ENCODE results near the gene PLGRKT.
A peak's percentile ranks its signal among the peaks of the same experiment; 100 is the strongest.
"Not testable (repeated sequence)": the region's sequence is repeated elsewhere in the genome, so short reads cannot be mapped to it uniquely, and the experiment has no call there.

The PLGRKT gene

GRCh38 chr9:5440426-5440825 lies 2.7 kb upstream of the PLGRKT start:
- no peak for DNase-seq (ENCODE audit: low read depth, low spot score)
- in situ Hi-C loops (cut with HindIII; ENCODE audit: low sequenced_read_pairs) = no loop called here
- H3K4me3 ChIP-seq (ENCODE audit: low read depth, low read length) = no peak overlapping the region
- no peak for TF ChIP-seq CTCF (IDR thresholded peaks at IDR 0.05; ENCODE audit: low read depth, low read length)

- no peak for TF ChIP-seq CTCF (IDR thresholded peaks at IDR 0.05; ENCODE audit: low read depth, low read length)
- peak; percentile 53 for DNase-seq (ENCODE audit: low read depth, low spot score)
- peak overlapping the region; percentile 76 for H3K4me3 ChIP-seq (ENCODE audit: low read depth, low read length)
- in situ Hi-C loops (cut with HindIII; ENCODE audit: low sequenced_read_pairs) = no loop called here
Observed at GRCh38 chr9:5438301-5439162, 807 bp upstream of the PLGRKT start.

DNA sequence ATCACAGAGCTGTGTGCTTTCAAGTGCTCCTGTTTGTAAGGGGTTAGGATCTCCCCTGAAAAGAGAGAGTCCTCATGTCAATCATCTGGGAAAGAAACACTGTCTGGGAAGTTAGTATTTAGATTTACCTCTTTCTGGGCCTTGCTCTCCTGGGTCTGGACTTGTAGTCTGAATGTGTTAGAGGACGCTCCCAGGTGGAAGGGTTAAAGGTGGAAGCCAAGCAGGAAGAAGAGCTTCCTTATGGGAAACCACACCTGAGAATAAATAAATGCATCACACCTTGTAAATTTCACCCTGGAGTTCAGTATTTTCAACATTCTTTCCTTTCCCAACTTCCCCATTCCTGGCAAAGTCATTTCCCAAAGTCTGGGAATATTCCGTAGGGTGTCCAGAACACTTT lies 1.3 kb downstream of the PLGRKT start:
- DNase-seq (ENCODE audit: low read depth, low spot score) = no peak
- H3K4me3 ChIP-seq (ENCODE audit: low read depth, low read length) = no peak overlapping the region
- in situ Hi-C loops (cut with HindIII; ENCODE audit: low sequenced_read_pairs) = no loop called here
- TF ChIP-seq CTCF (IDR thresholded peaks at IDR 0.05; ENCODE audit: low read depth, low read length) = no peak

GRCh38 chr9:5435912-5436311 lies 1.8 kb downstream of the PLGRKT start:
- DNase-seq (ENCODE audit: low read depth, low spot score) = no peak
- in situ Hi-C loops (cut with HindIII; ENCODE audit: low sequenced_read_pairs) = no loop called here
- no peak overlapping the region for H3K4me3 ChIP-seq (ENCODE audit: low read depth, low read length)
- no peak for TF ChIP-seq CTCF (IDR thresholded peaks at IDR 0.05; ENCODE audit: low read depth, low read length)

DNA sequence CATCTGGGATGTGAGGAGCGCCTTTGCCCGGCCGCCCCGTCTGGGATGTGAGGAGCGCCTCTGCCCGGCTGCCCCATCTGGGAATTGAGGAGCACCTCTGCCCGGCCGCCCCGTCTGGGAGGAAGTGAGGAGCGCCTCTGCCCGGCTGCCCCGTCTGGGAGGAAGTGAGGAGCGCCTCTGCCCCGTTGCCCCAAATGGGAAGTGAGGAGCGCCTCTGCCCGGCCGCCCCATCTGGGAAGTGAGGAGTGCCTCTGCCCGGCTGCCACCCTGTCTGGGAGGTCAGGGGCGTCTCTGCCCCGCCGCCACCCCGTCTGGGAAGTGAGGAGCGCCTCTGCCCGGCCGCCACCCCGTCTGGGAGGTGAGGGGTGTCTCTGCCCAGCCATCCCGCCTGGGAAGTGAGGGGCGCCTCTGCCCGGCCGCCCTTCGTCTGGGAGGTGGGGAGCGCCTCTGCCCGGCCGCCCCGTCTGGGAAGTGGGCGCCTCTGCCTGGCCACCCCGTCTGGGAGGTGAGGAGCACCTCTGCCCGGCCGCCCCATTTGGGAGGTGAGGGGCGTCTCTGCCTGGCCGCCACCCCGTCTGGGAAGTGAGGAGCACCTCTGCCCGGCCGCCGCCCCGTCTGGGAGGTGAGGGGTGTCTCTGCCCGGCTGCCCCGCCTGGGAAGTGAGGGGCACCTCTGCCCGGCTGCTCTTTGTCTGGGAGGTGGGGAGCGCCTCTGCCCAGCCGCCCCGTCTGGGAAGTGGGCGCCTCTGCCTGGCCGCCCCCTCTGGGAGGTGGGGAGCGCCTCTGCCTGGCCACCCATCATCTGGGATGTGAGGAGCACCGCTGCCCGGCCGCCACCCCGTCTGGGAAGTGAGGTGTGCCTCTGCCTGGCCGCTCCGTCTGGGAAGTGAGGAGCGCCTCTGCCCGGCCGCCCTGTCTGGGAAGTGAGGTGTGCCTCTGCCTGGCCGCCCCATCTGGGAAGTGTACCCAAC lies 3.6 kb downstream of the PLGRKT start:
- in situ Hi-C loops (cut with HindIII; ENCODE audit: low sequenced_read_pairs); DNase-seq (ENCODE audit: low read depth, low spot score); H3K4me3 ChIP-seq (ENCODE audit: low read depth, low read length): not testable (repeated sequence)

DNA sequence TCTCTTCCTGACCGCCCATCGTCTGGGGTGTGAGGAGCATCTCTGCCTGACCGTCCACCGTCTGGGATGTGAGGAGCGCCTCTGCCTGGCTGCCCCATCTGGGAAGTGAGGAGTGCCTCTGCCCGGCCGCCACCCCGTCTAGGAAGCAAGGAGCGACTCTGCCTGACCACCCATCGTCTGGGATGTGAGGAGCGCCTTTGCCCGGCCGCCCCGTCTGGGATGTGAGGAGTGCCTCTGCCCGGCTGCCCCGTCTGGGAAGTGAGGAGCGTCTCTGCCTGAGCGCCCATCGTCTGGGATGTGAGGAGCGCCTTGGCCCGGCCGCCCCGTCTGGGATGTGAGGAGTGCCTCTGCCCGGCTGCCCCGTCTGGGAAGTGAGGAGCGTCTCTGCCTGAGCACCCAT lies 4.4 kb downstream of the PLGRKT start:
- DNase-seq (ENCODE audit: low read depth, low spot score); in situ Hi-C loops (cut with HindIII; ENCODE audit: low sequenced_read_pairs); H3K4me3 ChIP-seq (ENCODE audit: low read depth, low read length): not testable (repeated sequence)

DNA sequence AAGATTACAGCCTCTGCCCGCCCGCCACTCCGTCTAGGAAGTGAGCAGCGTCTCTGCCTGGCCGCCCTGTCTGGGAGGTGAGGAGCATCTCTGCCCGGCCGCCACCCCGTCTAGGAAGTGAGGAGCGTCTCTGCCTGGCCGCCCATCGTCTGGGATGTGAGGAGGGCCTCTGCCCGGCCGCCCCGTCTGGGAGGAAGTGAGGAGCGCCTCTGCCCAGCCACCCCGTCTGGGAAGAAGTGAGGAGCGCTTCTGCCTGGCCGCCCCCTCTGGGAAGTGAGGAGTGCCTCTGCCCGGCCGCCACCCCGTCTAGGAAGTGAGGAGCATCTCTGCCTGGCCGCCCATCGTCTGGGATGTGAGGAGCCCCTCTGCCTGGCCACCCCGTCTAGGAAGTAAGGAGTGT lies 4.8 kb downstream of the PLGRKT start:
- DNase-seq (ENCODE audit: low read depth, low spot score); in situ Hi-C loops (cut with HindIII; ENCODE audit: low sequenced_read_pairs); H3K4me3 ChIP-seq (ENCODE audit: low read depth, low read length): not testable (repeated sequence)

DNA sequence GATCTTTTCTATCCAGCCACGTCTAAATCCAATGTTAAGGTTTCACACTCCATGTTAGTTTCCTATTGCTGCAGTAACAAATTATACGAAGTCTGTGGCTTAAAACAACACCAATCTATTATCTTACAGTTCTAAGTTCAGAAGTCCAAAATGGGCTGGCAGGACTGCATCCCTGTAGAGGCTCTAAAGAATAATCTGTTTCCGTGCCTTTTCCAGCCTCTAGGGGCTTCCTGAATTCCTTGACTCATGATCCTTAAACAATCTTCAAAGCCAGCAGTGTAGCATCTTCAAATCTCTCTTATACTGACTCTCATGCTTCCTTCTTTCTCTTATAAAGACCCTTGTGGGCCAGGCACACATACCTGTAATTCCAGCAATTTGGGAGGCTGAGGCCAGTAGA lies 6.8 kb downstream of the PLGRKT start:
- no peak overlapping the region for H3K4me3 ChIP-seq (ENCODE audit: low read depth, low read length)
- DNase-seq (ENCODE audit: low read depth, low spot score) = no peak
- in situ Hi-C loops (cut with HindIII; ENCODE audit: low sequenced_read_pairs) = no loop called here
- TF ChIP-seq CTCF (IDR thresholded peaks at IDR 0.05; ENCODE audit: low read depth, low read length) = peak; percentile 8

Measured in astrocyte of the spinal cord (primary cell).